Naive thymus-derived CD4-positive, alpha-beta T cell (primary cell): Measurements from ENCODE around the gene NRXN2. TPM values are rescaled to one million over a fixed set of nuclear protein-coding genes. Genes with fewer than 3 reads are reported as not detected.

Experiments
- polyA plus RNA-seq, 2 donors: library from polyadenylated mRNA; unstranded; fragments of 300-500 nt; fragmentation: Illumina TruSeq; gene quantifications; one replicate each; pipeline ENCODE4 v1.2.3, GENCODE V29; 2021
- total RNA-seq, 6 experiments: library from RNA in 5 of 6; stranded (reverse) in 5 of 6; gene quantifications; 1 replicate in 5 of 6; 2 replicates in 1 of 6; pipeline ENCODE4 v1.2.3 and lab custom pipeline; 2021 to 2026

NRXN2 gene
- total and polyA plus RNA-seq, 7 experiments from 2014 or later, result 0.07 to 0.71 (median 0.27) TPM; not detected in 4

Other genes starting within 250 kb of the NRXN2 start
- not detected for gene SLC22A11, start 167.3 kb downstream of the NRXN2 start, total RNA-seq
- gene SLC22A11, start 167.3 kb downstream of the NRXN2 start, polyA plus RNA-seq, result not detected
- gene SLC22A12, start 132.0 kb downstream of the NRXN2 start, total RNA-seq, result not detected
- gene SLC22A12, start 132.0 kb downstream of the NRXN2 start, polyA plus RNA-seq, result not detected
- gene RASGRP2, start 20.9 kb upstream of the NRXN2 start, total RNA-seq, result 100 to 1,000 TPM; 211 to 697 (median 654) TPM
- 100 to 1,000 TPM; 197 to 312 TPM for gene RASGRP2, start 20.9 kb upstream of the NRXN2 start, polyA plus RNA-seq
- gene PYGM, start 36.8 kb upstream of the NRXN2 start, total RNA-seq, result 10 to 100 TPM in 4 of 5 experiments, 1 to 10 TPM in 1; 8.0 to 16.2 (median 13.9) TPM
- gene PYGM, start 36.8 kb upstream of the NRXN2 start, polyA plus RNA-seq, result under 1 TPM; 0.26 to 0.64 TPM
- gene SF1, start 55.3 kb upstream of the NRXN2 start, total RNA-seq, result 1,000 to 10,000 TPM in 2 of 5 experiments, 100 to 1,000 TPM in 3; 462 to 1,612 (median 904) TPM
- gene SF1, start 55.3 kb upstream of the NRXN2 start, polyA plus RNA-seq, result 100 to 1,000 TPM; 101 to 155 TPM
- 100 to 1,000 TPM in 2 of 5 experiments, 10 to 100 TPM in 3; 75.2 to 130 (median 84.3) TPM for gene MAP4K2, start 80.0 kb upstream of the NRXN2 start, total RNA-seq
- gene MAP4K2, start 80.0 kb upstream of the NRXN2 start, polyA plus RNA-seq, result 10 to 100 TPM; 40.7 to 63.0 TPM
- 10 to 100 TPM; 25.7 to 46.4 (median 38.0) TPM for gene MEN1, start 87.4 kb upstream of the NRXN2 start, total RNA-seq
- gene MEN1, start 87.4 kb upstream of the NRXN2 start, polyA plus RNA-seq, result 10 to 100 TPM; 33.8 to 54.9 TPM
- 1 to 10 TPM in 4 of 5 experiments, under 1 TPM in 1; 0.22 to 9.2 (median 8.1) TPM for gene CDC42BPG, start 121.5 kb upstream of the NRXN2 start, total RNA-seq
- under 1 TPM; 0.27 to 0.47 TPM for gene CDC42BPG, start 121.5 kb upstream of the NRXN2 start, polyA plus RNA-seq
- 100 to 1,000 TPM; 124 to 263 (median 208) TPM for gene EHD1, start 155.4 kb upstream of the NRXN2 start, total RNA-seq
- gene EHD1, start 155.4 kb upstream of the NRXN2 start, polyA plus RNA-seq, result 100 to 1,000 TPM; 102 to 141 TPM
- gene ATG2A, start 194.0 kb upstream of the NRXN2 start, total RNA-seq, result 100 to 1,000 TPM in 1 of 5 experiments, 10 to 100 TPM in 4; 30.6 to 105 (median 36.2) TPM
- 1 to 10 TPM; 3.4 to 5.2 TPM for gene ATG2A, start 194.0 kb upstream of the NRXN2 start, polyA plus RNA-seq
- gene PPP2R5B, start 201.5 kb upstream of the NRXN2 start, total RNA-seq, result 10 to 100 TPM; 11.9 to 19.1 (median 18.8) TPM
- 1 to 10 TPM; 4.5 to 7.5 TPM for gene PPP2R5B, start 201.5 kb upstream of the NRXN2 start, polyA plus RNA-seq
- gene GPHA2, start 212.7 kb upstream of the NRXN2 start, total RNA-seq, result under 1 TPM in 1 of 5 experiments, not detected in 4; 0.48 TPM
- not detected for gene GPHA2, start 212.7 kb upstream of the NRXN2 start, polyA plus RNA-seq
- 1 to 10 TPM in 1 of 5 experiments, under 1 TPM in 3, not detected in 1; 0.48 to 1.1 (median 0.85) TPM for gene MAJIN, start 248.9 kb upstream of the NRXN2 start, total RNA-seq
- 1 to 10 TPM in 1 of 2 donors, not detected in 1; 1.2 TPM for gene MAJIN, start 248.9 kb upstream of the NRXN2 start, polyA plus RNA-seq